Measurements from ENCODE around the gene BBS9. TPM values are rescaled to one million over a fixed set of nuclear protein-coding genes. Genes with fewer than 3 reads are reported as not detected.

Gene BBS9
- total and polyA plus RNA-seq, 4 donors = 2.3 to 9.5 (median 4.5) TPM

DNA sequence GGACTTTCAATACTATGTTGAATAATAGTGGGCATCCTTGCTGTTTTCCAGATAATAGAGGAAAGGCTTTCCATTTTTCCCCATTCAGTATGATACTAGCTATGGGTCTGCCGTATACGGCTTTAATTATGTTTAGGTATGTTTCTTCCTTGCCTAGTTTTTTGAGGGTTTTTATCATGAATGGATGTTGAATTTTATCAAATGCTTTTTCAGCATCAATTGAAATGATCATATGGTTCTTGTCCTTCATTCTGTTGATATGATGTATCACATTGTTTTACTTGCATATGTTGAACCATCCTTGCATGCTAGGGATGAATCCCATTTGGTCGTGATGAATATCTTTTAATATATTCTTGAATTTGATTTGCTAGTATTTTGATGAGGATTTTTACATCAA is 11.0 kb upstream of the BBS9 start:
- H3K9ac ChIP-seq (ENCODE audit: low read depth in 1 of 2, low read length in 2 of 2) = no peak overlapping the region
- H3K27me3 ChIP-seq (ENCODE audit: control insufficient read depth in 4 of 4, insufficient read depth in 4 of 4, low read length in 3 of 4) = no peaks in the 10 kb centered on the region
- H3K9me3 ChIP-seq (ENCODE audit: control insufficient read depth in 4 of 4, low read length in 3 of 4) = peaks cover 0 to 7% (median 0%) of the 10 kb centered on the region in 4 donors
- no peak for DNase-seq (ENCODE audit: low spot score)
- no peaks in the 10 kb centered on the region for H3K36me3 ChIP-seq (ENCODE audit: control insufficient read depth in 4 of 4, insufficient read depth in 3 of 4, low read depth in 1 of 4, low read length in 3 of 4)
- TF ChIP-seq, protein P1, sequence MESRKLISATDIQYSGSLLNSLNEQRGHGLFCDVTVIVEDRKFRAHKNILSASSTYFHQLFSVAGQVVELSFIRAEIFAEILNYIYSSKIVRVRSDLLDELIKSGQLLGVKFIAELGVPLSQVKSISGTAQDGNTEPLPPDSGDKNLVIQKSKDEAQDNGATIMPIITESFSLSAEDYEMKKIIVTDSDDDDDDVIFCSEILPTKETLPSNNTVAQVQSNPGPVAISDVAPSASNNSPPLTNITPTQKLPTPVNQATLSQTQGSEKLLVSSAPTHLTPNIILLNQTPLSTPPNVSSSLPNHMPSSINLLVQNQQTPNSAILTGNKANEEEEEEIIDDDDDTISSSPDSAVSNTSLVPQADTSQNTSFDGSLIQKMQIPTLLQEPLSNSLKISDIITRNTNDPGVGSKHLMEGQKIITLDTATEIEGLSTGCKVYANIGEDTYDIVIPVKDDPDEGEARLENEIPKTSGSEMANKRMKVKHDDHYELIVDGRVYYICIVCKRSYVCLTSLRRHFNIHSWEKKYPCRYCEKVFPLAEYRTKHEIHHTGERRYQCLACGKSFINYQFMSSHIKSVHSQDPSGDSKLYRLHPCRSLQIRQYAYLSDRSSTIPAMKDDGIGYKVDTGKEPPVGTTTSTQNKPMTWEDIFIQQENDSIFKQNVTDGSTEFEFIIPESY (IDR thresholded peaks at IDR 0.05) = no peak
- TF ChIP-seq, protein P2, sequence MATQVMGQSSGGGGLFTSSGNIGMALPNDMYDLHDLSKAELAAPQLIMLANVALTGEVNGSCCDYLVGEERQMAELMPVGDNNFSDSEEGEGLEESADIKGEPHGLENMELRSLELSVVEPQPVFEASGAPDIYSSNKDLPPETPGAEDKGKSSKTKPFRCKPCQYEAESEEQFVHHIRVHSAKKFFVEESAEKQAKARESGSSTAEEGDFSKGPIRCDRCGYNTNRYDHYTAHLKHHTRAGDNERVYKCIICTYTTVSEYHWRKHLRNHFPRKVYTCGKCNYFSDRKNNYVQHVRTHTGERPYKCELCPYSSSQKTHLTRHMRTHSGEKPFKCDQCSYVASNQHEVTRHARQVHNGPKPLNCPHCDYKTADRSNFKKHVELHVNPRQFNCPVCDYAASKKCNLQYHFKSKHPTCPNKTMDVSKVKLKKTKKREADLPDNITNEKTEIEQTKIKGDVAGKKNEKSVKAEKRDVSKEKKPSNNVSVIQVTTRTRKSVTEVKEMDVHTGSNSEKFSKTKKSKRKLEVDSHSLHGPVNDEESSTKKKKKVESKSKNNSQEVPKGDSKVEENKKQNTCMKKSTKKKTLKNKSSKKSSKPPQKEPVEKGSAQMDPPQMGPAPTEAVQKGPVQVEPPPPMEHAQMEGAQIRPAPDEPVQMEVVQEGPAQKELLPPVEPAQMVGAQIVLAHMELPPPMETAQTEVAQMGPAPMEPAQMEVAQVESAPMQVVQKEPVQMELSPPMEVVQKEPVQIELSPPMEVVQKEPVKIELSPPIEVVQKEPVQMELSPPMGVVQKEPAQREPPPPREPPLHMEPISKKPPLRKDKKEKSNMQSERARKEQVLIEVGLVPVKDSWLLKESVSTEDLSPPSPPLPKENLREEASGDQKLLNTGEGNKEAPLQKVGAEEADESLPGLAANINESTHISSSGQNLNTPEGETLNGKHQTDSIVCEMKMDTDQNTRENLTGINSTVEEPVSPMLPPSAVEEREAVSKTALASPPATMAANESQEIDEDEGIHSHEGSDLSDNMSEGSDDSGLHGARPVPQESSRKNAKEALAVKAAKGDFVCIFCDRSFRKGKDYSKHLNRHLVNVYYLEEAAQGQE (IDR thresholded peaks at IDR 0.05) = no peak
- TF ChIP-seq EGR1 (IDR thresholded peaks at IDR 0.05; ENCODE audit: low read depth in 2 of 2) = no peak
- no peak for TF ChIP-seq RAD21 (IDR thresholded peaks at IDR 0.05)
- TF ChIP-seq YY1 (IDR thresholded peaks at IDR 0.05) = no peak
- no peak for TF ChIP-seq GABPA (IDR thresholded peaks at IDR 0.05 in 1 of 2, conservative IDR thresholded peaks at IDR 0.05 in 1 of 2)
- no peak for TF ChIP-seq HNF4G (IDR thresholded peaks at IDR 0.05)
- TF ChIP-seq JUND (IDR thresholded peaks at IDR 0.05) = no peak
- TF ChIP-seq, protein P3, sequence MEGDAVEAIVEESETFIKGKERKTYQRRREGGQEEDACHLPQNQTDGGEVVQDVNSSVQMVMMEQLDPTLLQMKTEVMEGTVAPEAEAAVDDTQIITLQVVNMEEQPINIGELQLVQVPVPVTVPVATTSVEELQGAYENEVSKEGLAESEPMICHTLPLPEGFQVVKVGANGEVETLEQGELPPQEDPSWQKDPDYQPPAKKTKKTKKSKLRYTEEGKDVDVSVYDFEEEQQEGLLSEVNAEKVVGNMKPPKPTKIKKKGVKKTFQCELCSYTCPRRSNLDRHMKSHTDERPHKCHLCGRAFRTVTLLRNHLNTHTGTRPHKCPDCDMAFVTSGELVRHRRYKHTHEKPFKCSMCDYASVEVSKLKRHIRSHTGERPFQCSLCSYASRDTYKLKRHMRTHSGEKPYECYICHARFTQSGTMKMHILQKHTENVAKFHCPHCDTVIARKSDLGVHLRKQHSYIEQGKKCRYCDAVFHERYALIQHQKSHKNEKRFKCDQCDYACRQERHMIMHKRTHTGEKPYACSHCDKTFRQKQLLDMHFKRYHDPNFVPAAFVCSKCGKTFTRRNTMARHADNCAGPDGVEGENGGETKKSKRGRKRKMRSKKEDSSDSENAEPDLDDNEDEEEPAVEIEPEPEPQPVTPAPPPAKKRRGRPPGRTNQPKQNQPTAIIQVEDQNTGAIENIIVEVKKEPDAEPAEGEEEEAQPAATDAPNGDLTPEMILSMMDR (IDR thresholded peaks at IDR 0.05; ENCODE audit: low read depth, low read length, missing input control) = no peak
- no peak for TF ChIP-seq RXRA (IDR thresholded peaks at IDR 0.05)
- TF ChIP-seq, protein P4, sequence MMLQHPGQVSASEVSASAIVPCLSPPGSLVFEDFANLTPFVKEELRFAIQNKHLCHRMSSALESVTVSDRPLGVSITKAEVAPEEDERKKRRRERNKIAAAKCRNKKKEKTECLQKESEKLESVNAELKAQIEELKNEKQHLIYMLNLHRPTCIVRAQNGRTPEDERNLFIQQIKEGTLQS (IDR thresholded peaks at IDR 0.05) = no peak
- no peak for TF ChIP-seq HNF4A (conservative IDR thresholded peaks at IDR 0.05)
- TF ChIP-seq FOXA1 (IDR thresholded peaks at IDR 0.05) = no peak
- TF ChIP-seq TAF1 (conservative IDR thresholded peaks at IDR 0.05) = no peak
- TF ChIP-seq, protein P5, sequence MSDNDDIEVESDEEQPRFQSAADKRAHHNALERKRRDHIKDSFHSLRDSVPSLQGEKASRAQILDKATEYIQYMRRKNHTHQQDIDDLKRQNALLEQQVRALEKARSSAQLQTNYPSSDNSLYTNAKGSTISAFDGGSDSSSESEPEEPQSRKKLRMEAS (IDR thresholded peaks at IDR 0.05) = no peak
- no peak for TF ChIP-seq SP1 (IDR thresholded peaks at IDR 0.05)
- H3K27ac ChIP-seq (ENCODE audit: low read depth in 1 of 2, low read length in 2 of 2) = no peak overlapping the region
- WGBS = 94% methylated on average over 3 of the region's 3 CpGs
- H3K4me3 ChIP-seq (ENCODE audit: low read depth in 1 of 3, low read length in 3 of 3) = no peak overlapping the region
- H3K4me1 ChIP-seq (ENCODE audit: control insufficient read depth in 4 of 4, insufficient read depth in 4 of 4, low read length in 3 of 4) = no peaks in the 10 kb centered on the region

DNA sequence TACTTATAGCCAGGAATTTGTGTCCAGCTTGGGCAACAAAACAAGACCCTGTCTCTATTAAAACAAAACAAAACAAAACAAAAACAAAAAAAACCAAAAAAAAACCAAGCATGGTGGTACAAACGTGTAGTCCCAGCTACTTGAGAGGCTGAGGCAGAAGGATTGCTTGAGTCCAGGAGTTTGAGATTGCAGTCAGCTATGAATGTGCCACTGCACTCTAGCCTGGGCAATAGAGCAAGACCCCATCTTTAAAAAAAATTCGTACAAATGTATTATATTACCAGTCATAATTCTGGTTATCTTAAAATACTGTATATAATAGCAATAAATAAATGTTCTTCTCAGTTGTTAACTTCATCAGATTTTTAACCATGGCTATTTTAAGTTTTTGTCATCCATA is 2.3 kb upstream of the BBS9 start:
- Histone ChIP-seq H3K4me1 (ENCODE audit: control insufficient read depth in 4 of 4, insufficient read depth in 4 of 4, low read length in 3 of 4) (peaks cover 1 to 11% (median 8%) of the 10 kb centered on the region in 4 donors), H3K9me3 (ENCODE audit: control insufficient read depth in 4 of 4, low read length in 3 of 4) (no peaks in the 10 kb centered on the region), H3K27me3 (ENCODE audit: control insufficient read depth in 4 of 4, insufficient read depth in 4 of 4, low read length in 3 of 4) (no peaks in the 10 kb centered on the region), H3K4me3 (ENCODE audit: low read depth in 1 of 3, low read length in 3 of 3) (no peak overlapping the region), H3K9ac (ENCODE audit: low read depth in 1 of 2, low read length in 2 of 2) (no peak overlapping the region), H3K27ac (ENCODE audit: low read depth in 1 of 2, low read length in 2 of 2) (no peak overlapping the region), H3K36me3 (ENCODE audit: control insufficient read depth in 4 of 4, insufficient read depth in 3 of 4, low read depth in 1 of 4, low read length in 3 of 4) (no peaks in the 10 kb centered on the region)
- WGBS = 70% methylated on average over 2 of the region's 2 CpGs
- no peak for DNase-seq (ENCODE audit: low spot score)
- TF ChIP-seq JUND (IDR thresholded peaks at IDR 0.05) = no peak
- TF ChIP-seq HNF4A (conservative IDR thresholded peaks at IDR 0.05) = no peak
- TF ChIP-seq GABPA (IDR thresholded peaks at IDR 0.05 in 1 of 2, conservative IDR thresholded peaks at IDR 0.05 in 1 of 2) = no peak
- no peak for TF ChIP-seq RAD21 (IDR thresholded peaks at IDR 0.05)
- TF ChIP-seq, protein P4 (IDR thresholded peaks at IDR 0.05) = no peak
- TF ChIP-seq, protein P3 (IDR thresholded peaks at IDR 0.05; ENCODE audit: low read depth, low read length, missing input control) = no peak
- no peak for TF ChIP-seq EGR1 (IDR thresholded peaks at IDR 0.05; ENCODE audit: low read depth in 2 of 2)
- TF ChIP-seq FOXA1 (IDR thresholded peaks at IDR 0.05) = no peak
- TF ChIP-seq, protein P2 (IDR thresholded peaks at IDR 0.05) = no peak
- TF ChIP-seq NR2F2 (IDR thresholded peaks at IDR 0.05) = no peak
